ENCODE data around the gene ANKHD1.
"Not testable (repeated sequence)": the region's sequence is repeated elsewhere in the genome, so short reads cannot be mapped to it uniquely, and the experiment has no call there.

Gene ANKHD1

DNA sequence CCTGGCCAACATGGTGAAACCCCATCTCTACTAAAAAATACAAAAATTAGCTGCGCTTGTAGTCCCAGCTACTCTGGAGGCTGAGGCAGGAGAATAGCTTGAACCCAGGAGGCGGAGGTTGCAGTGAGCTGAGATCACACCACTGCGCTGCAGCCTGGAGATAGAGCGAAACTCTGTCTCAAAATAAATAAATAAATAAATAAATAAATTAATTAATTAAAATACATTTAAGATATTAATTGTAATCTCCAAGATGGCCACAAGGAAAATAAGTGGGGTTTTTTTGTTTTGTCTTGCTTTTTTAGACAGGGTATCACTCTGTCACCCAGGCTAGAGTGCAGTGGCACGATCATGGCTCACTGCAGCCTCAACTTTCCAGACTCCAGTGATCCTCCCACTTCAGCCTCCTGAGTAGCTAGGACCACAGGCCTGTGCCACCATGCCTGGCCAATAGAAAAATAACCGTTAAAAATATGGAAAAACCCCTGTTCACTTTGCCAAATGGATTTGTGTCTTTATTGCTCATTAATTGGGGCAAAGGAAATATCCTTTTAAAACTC is 177.6 kb downstream of the ANKHD1 start:
- H3K27ac ChIP-seq (ENCODE audit: extremely low read depth, low read depth, low read length); H3K9me3 ChIP-seq (ENCODE audit: control insufficient read depth, insufficient read depth, low read depth, low read length); H3K4me3 ChIP-seq (ENCODE audit: low read depth, low read length); POLR2A ChIA-PET; H3K36me3 ChIP-seq (ENCODE audit: control insufficient read depth in 2 of 2, insufficient read depth in 1 of 2, low read length in 2 of 2); H3K4me1 ChIP-seq (ENCODE audit: control insufficient read depth, insufficient read depth, low read length); CTCF ChIA-PET: not testable (repeated sequence)
- TF ChIP-seq ZBTB11 (tag by site-specific recombination; conservative IDR thresholded peaks at IDR 0.05; ENCODE audit: low read depth) = peak; percentile 34; the same call in 1 of the 2 replicates
- 0 out of 2 replicates have a peak, but pooled peaks have one; percentile 21 for TF ChIP-seq ZNF558 (tag by site-specific recombination; IDR thresholded peaks at IDR 0.05)
- TF ChIP-seq ZNF623 (tag by site-specific recombination; IDR thresholded peaks at IDR 0.05) = 0 out of 2 replicates have a peak, but pooled peaks have one; percentile 31
- peak; percentile 29; the same call in 1 of the 2 replicates for TF ChIP-seq ZBTB8A (tag by site-specific recombination; IDR thresholded peaks at IDR 0.05)
- TF ChIP-seq ZNF426 (tag by site-specific recombination; IDR thresholded peaks at IDR 0.05) = peak; percentile 44
- TF ChIP-seq ZNF518A (tag by site-specific recombination; conservative IDR thresholded peaks at IDR 0.05; ENCODE audit: low read depth) = peak; percentile 59; the same call in 1 of the 2 replicates
- peak; percentile 66; the same call in 1 of the 2 replicates for TF ChIP-seq ZNF394 (tag by site-specific recombination; IDR thresholded peaks at IDR 0.05; ENCODE audit: borderline replicate concordance)
- peak; percentile 30 for TF ChIP-seq ZNF555 (tag by site-specific recombination; conservative IDR thresholded peaks at IDR 0.05)

GRCh38 chr5:140587495-140587894 is 185.9 kb downstream of the ANKHD1 start:
- ChIA-PET CTCF (no interaction called here), POLR2A (no interaction called here)
- Histone ChIP-seq H3K4me3 (ENCODE audit: low read depth, low read length) (no peak overlapping the region), H3K9me3 (ENCODE audit: control insufficient read depth, insufficient read depth, low read depth, low read length) (no peaks in the 10 kb centered on the region), H3K36me3 (ENCODE audit: control insufficient read depth in 2 of 2, insufficient read depth in 1 of 2, low read length in 2 of 2) (no peaks in the 10 kb centered on the region), H3K27ac (ENCODE audit: extremely low read depth, low read depth, low read length) (no peak overlapping the region), H3K4me1 (ENCODE audit: control insufficient read depth, insufficient read depth, low read length) (no peaks in the 10 kb centered on the region)
- TF ChIP-seq ZNF169 (tag by site-specific recombination; IDR thresholded peaks at IDR 0.05) (no peak), ZNF768 (tag by site-specific recombination; IDR thresholded peaks at IDR 0.05) (no peak), HOXC10 (CRISPR knock-in tag; IDR thresholded peaks at IDR 0.05) (no peak), ZNF654 (tag by site-specific recombination; IDR thresholded peaks at IDR 0.05; ENCODE audit: low read depth) (no peak), ZBTB17 (tag by site-specific recombination; IDR thresholded peaks at IDR 0.05) (no peak), ZNF518A (tag by site-specific recombination; conservative IDR thresholded peaks at IDR 0.05; ENCODE audit: low read depth) (no peak), ZNF23 (tag by site-specific recombination; IDR thresholded peaks at IDR 0.05; ENCODE audit: borderline replicate concordance) (no peak), ZNF354C (tag by site-specific recombination; IDR thresholded peaks at IDR 0.05; ENCODE audit: borderline replicate concordance, low read depth) (no peak), ZFP41 (tag by site-specific recombination; IDR thresholded peaks at IDR 0.05; ENCODE audit: borderline replicate concordance) (no peak), ZNF157 (tag by site-specific recombination; IDR thresholded peaks at IDR 0.05) (no peak), ZNF2 (tag by site-specific recombination; IDR thresholded peaks at IDR 0.05) (no peak), ZNF214 (tag by site-specific recombination; IDR thresholded peaks at IDR 0.05; ENCODE audit: borderline replicate concordance) (no peak), ZNF791 (tag by site-specific recombination; IDR thresholded peaks at IDR 0.05) (no peak)

All from HEK293 (cell line).